GOT3 (cell line): ENCODE results near the gene PRKCH.

Experiments
- DNase-seq: peaks from one replicate; lab custom pipeline; 2025; ENCODE audit warnings: mixed read lengths; lab: John Stamatoyannopoulos, UW

The PRKCH gene

GRCh38 chr14:61553730-61554641 is 232.6 kb downstream of the PRKCH start:
- no peak for DNase-seq

GRCh38 chr14:61555056-61555838 is 233.9 kb downstream of the PRKCH start:
- no peak for DNase-seq

DNA sequence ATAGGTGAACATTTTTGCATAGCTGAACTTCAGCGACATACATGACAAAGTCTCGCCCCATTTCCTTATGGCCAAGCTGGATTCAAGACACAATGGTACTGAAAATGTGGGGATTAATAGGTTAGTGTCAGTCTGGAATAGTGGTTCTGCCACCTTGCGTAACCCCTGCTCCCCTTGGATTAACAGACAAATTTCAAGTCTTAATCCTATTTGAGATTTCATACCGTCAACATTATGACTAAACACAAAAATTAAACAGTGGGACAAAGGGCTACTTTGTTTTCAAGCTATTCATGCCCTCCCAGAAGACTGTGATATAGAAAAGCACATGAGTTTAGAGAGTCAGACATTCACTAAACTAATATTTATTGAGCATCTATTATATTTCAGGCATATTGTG is 235.1 kb downstream of the PRKCH start:
- no peak for DNase-seq

GRCh38 chr14:61557262-61557661 is 235.9 kb downstream of the PRKCH start:
- DNase-seq, result no peak

- no peak for DNase-seq
These were observed 236.5 kb downstream of the PRKCH start for GRCh38 chr14:61557854-61558253.

DNA sequence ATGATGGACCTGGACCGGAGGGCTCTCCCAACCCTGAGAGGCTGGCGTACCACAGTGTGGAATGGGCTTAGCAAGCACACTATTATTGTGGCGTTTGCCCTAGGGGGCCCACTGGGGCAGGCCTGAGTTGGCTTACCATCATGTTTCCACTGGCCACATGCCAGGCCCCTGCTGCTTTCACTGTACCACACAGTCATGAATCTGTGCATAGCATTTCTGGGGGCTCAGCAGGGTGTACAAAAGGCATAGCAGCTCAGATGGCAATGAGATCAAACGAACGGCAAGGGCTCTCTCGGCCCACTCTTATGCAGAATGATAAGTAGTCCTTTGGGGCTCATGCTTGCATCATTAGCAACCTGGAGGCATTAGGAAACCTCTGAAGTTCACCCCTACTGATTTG is 236.9 kb downstream of the PRKCH start:
- DNase-seq, result no peak

DNA sequence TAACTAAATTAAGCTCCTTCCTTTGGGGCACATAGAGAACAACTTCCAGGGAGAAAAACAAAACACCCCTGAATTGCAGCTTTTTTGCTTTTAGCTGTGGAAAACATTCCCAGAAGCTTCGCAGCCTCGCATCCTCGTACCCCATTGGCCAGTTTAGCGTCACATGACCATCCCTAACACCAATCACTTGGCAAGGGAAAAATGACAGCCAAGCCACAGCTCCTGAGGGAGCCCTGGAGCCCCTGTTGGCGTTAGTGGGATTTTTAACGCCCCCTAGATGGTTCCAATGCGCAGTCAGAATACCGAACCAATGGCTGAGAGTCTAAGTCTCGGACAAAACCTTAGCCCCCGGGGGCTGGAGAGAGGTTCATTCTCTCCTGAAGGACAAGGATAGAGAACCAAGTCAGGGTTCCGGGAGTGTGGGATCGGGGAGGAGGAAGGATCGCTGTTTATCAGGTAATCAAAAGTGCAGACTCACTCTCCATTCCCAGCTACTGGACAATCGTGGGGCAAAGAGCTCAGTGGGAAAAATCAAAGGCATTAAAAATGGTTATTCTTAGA is 238.3 kb downstream of the PRKCH start:
- no peak for DNase-seq

- DNase-seq, result no peak
These were observed 238.9 kb downstream of the PRKCH start for GRCh38 chr14:61560323-61560722.

GRCh38 chr14:61561104-61561503 is 239.7 kb downstream of the PRKCH start:
- no peak for DNase-seq

DNA sequence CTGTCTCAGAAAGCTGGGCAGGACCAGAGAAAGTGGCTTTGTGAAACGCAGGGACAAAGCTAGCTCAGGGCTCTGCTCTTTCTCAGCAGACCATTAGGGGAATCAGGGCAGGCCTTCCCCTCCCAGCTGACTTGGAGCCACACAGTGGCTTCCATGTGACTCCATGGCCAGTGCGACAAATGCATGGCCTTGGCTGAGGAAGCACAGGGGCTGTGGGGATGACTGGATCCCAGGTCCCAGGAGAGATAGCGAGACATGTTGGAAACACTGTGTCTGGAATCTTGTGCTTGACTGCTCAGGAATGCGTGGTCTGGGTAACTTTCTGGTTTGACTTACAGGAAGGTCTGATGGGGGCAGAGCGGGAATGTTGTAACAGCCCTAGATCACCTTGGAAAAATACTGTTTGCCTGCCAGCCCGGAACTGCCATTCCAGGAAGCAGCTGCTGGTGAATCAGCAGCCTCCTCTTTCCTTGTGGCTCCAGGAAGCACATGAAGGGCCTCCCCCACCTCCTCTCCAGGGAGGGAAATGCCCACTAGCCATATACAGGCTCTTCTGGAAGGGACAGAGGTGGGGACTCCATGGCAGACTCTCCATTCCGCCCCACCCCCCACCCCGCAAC is 240.4 kb downstream of the PRKCH start:
- peak; percentile 16 for DNase-seq

DNA sequence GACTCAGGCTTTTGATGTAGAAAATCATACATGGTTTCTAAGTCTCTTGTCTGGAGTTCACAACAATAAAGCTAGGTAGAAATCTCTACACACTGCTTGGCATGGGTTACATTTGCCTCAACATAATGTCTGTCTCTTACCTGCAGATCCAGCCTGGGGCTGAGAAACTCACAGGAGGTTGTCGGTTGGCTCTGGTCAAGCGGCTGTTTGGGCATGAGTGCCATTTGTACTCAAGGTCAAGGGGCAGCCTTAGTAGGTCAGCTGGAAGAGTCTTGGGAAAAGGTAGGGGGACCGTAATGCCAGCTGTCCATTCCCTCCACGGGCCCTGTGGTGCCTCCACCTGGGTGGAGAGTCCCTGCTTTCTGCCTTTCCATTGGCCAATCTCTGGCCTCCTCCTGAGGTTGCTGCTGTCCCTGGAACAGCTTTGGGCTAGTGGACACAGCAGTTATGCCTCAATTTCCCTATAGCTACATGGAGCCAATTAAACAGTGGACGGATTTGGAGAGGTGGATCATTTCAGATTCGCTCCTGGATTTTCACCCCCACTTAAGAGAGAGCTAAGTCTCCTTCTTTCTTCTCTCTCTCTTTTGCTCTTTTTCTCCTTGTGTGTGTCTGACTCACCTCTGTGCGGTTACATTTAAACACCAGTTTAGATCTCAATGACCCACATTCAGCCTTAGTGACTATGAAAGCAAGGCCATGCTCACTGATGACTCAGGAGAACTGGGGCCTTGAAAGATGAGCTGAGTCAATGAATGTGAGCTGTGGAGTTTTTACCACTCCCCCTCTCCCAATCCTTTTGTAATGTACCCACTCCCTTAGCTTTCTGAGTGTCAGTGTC is 241.2 kb downstream of the PRKCH start:
- no peak for DNase-seq

- no peak for DNase-seq
These were observed 241.8 kb downstream of the PRKCH start for GRCh38 chr14:61563162-61563511.

- DNase-seq, result no peak
These were observed 242.7 kb downstream of the PRKCH start for GRCh38 chr14:61563880-61564617.

GRCh38 chr14:61564618-61565091 is 243.3 kb downstream of the PRKCH start:
- DNase-seq, result no peak

GRCh38 chr14:61565181-61565580 is 243.8 kb downstream of the PRKCH start:
- no peak for DNase-seq

- DNase-seq, result no peak
These were observed 244.6 kb downstream of the PRKCH start for GRCh38 chr14:61565836-61566536.

- DNase-seq, result no peak
These were observed 245.3 kb downstream of the PRKCH start for GRCh38 chr14:61566537-61567225.

- DNase-seq, result no peak
These were observed 246.6 kb downstream of the PRKCH start for GRCh38 chr14:61567838-61568571.

DNA sequence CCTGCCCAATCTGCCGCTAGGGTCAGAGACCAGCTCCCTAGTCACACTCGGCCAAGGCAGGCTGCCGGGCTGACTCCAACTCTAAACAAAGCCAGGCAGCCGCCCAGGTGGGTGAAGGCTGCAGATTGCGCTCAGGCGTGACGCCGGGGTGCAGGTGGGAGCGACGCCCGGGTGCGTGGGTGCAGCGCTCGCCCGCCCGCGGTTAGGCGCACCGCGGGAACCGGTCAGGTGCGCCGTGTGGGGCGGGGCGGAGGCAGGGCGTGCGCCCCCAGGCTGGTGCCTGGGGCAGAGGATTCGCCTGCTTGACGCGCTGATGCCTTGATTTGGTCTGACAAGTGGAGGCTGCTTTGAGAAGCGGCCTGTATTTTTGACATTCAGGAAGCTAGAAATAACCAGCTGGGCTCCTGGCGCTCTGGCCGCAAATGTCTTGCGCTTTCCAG is 247.2 kb downstream of the PRKCH start:
- DNase-seq, result no peak
